NCI-H748 treated with DMSO at 0.1 percent for 48 hours (cell line): ENCODE data around the gene RINT1.
"Not testable (repeated sequence)": the region's sequence is repeated elsewhere in the genome, so short reads cannot be mapped to it uniquely, and the experiment has no call there.

Experiments used
- DNase-seq: peaks from one replicate; lab custom pipeline; 2025; lab: John Stamatoyannopoulos, UW

RINT1 gene

DNA sequence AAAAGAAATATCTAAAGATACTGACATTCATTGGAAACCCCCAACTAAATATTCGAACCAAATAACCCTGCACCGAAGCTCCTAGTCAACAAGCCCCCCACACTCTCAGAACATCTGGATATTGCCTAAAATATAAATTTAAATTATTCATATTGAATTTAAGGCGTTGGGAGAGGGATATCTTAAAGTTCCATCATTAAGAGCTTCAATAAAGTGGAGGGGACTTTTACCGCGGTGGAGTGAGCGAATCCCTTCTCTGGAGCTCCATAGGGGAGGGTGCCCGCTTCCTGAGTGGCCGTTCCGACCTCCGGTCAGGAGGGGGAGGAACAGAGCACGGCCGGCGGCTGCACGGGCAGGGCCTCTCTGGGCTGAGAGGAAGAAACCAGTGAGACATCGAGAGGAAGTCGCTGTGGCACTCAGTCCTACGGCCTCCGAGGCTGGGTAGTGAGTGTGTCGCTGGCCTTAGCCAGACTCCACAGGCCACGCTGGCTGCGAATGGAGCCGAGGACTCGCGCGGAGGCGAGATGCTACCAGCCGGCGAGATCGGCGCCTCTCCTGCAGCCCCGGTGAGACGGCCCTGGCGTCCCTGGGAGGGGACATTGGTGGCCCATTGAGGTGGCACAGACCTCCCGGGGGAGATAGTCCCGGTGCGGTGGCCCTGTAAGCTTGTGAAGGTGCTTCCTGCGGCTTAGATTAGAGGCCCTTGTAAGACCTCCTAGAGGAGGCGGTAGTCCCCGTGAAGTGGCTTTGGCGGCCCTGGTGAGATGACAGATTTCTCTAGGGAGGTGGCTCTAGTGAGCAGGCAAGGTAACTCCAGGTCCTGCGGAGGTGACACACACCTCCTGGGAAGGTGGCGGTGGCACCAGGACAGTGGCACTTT lies at the start of gene RINT1:
Gene RINT1, plus strand, starts transcription at position 410 of the 880 bp plus-strand sequence. Its CDS starts 115 bp downstream, at position 525.
- DNase-seq: peak; percentile 81

DNA sequence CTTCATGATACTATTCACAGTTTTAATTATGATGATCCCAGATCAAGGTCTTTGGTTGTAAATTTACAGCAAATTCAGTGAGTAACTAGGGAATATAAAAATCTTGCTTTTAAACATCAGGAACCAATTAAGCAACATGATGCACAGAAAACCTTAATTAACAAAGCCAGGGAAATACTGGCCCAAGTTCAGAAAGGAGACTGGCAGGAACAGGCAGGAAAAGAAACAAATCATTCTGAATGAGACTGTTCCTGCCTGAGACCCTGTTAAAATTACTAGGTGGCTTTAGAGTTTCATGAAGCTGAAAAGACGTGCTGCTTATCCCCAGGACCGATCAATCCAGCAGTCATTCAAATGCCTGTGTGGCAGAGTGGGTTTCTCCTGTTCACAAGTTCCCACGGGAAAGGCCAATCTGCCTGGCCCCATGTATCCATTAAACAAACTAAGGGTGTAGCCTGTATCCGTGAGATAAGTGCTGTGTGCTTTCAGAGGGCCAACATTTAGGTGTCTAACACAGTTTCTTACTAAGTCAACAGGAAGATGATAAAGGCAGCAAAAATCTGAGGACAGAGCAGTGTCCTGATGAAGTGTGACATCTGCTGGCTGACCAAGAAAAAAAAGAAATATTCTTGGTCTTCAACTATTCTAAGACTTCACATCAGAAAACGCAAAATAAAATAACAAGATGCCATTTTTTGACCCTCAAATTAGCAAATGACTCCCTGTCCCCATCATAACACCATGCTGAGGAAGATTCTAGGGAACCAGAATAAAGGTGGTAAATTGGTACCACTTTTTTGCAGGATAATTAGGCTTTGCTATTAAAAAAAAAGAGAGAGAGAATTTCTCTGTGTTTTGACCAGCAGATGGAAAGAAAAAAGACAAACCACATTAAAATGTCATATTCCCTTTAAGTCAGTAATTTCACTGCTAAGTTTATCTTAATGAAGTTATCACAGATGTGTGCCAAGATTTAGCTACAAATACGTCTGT lies 44.1 kb upstream of the RINT1 start:
- DNase-seq: no peak

DNA sequence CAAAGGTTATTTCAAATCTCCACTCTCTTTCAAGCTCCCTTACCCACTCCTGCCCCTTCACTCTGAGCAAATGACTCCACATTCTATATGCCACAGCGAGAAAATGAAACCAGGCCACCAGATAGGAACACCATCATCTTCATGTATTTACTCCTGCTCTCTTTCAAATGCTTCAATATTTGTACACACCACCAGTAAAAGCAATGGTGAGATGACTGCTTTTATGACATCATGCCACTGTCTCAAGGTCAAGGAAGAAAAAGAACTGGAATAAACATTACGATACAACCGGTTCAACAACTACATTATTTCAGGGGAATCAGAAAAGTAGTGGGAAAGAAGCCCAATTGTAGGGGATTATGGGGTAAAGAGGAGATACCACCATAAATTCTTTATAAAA lies 42.6 kb upstream of the RINT1 start:
- DNase-seq: no peak

DNA sequence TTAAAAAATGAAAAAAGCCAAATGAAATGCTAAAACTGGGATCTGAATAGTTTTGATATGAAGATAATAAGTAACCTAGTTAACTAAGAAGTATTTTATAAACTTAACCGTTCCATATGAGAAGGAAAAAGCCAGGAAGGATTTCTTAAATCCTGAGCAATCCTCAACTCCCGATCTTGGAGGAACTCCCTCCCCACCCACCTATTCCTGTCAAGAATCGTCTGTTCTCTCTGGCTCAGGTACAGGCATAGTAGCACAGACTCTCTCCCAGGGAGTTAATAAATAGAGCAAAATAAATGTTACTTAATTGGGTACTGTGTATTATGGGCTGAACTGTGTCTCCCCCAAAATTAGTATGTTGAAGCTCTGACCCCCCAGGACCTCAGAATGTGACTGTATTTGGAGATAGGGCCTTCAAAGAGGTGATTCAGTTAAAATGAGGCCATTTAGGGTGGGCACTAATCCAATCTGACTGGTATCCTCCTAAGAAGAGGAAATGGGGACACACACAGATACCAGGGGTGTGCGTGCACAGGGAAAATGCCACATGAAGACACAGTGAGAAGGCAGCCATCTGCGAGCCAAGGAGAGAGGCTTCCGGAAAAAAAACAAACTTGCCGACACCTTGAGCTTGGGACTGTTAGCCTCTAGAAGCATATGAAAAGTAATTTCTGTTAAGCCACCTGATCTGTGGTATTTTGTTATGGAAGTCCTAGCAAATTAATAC lies 38.6 kb upstream of the RINT1 start:
- no peak for DNase-seq

DNA sequence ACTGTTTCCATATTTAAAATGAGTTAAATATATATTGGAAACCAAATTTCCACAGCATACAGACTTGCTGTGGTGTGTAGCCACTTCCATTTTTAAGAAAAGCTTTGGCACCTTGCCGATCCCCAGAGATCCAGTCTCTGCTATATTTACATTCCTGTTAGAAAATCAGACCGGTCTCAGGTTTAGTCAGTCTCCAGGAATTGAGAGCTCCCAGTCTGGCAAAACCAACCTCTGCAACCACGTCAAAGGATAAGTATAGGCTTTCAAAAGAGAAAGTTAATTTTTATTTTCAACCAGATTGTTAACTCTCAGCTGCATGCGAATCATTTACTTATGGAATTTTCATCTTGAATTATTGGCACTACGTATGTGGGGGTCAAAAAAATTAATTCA lies 38.1 kb upstream of the RINT1 start:
- DNase-seq: no peak

DNA sequence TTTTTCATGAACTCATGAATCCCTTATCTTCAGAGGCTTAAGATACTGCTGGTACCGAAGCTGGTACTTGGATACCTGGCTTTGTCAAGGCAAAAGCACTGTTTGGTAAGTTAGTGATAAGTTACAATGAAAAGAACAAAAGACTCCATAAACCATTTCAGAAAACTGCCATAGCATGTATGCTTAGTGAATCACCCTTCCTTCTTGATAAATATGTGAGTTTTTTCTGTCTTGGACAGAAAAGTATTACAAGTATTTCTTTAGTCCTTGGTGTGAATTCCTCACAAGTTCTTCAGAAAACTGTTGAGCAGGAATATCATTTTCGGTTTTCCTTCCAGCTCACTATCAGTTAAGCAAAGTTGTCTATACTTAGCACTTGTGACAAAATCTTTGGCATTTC lies 35.5 kb upstream of the RINT1 start:
- no peak for DNase-seq

DNA sequence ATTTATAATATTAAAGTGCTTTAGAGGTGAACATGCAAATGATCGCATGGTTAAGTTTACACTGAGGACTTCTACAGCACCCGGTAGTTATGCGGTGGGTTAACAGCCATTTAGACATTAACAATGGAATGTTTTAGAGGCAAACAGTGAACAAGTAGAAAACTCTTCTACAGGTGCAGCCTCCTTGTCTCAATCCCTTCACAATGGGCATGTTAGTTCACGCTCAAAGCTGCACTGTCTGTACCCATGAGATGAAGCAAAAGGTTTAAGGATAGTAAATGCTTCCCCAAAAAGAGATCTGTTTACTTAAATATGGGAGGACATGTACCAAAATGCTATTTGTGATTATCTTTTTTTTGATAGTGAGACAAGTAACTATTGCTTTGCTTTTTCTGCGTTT lies 35.0 kb upstream of the RINT1 start:
- no peak for DNase-seq

DNA sequence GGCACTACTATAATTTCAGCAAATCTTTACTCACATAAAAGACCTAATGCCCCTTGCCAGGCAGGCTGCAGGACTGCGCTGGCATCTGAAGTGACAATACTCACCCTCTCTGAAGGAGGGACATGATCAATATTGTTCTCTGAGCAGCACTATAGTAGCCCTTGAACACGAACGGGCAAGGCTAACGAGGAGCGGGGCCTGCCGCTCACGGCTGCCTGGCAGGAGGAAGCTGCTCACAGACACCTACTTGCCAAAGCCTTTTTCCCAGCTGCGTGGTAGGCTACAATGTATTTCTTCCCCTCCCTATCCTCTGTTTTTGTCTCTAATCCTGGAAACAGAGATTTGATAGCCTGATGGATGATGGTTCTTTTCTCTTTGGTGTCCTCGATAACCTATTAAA lies 29.8 kb upstream of the RINT1 start:
- DNase-seq: no peak

DNA sequence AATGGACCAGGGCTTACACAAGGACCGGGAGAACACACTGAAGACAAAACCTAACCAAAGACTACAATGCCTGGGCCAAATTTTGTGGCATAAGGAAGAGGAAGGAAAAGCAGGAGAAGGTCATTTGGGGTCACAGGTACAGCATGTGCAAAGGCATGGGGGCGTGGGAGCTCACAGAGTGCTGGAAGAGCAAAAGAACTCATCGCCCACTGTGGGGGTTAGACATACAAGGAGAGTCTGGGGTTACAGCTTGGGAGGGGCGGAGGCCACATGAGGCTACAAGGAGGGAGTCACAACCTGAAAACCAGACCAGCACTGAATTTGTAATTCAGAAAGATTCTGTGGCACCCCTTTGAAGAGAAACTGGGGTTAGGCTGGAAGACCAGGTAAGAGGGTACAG lies 19.6 kb upstream of the RINT1 start:
- no peak for DNase-seq

DNA sequence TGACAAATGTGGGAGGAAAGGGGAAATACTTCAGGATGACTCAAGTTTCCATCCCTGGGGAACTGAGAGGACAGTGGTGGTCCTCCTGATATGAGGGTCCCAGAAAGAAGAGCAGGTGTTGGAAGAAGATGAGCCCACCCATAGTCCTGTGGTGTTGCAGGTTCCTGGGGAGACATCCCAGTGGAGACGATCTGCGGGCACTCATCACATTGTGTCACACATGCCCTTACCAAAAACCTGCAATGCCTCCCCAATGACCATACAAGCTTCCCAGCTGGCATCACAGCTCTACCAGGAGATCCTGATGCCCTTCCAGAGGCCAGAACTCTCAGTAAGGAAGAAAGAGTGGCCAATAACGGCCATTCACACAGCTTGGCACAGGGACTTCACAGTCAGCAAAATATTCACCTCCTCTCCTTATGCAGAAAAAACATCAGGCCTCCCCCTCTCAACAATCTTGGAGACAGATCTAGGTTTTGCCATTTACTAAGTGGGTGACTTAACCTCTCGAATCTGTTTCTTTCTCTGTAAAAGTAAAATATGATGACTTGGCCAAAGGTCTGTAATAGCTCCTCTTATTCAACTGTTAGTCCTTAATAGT lies 19.0 kb upstream of the RINT1 start:
- no peak for DNase-seq

DNA sequence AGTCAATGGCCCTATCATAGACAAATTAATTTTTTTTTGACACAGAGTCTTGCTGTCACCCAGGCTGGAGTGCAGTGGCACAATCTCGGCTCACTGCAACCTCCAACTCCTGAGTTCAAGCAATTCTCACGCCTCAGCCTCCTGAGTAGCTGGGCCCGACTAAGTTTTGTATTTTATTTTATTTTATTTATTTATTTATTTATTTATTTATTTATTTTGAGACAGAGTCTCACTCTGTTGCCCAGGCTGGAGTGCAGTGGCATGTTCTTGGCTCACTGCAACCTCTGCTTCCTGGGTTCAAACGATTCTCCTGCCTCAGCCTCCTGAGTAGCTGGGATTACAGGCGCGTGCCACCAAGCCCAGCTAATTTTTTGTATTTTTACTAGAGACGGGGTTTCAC lies 16.4 kb upstream of the RINT1 start:
- DNase-seq: not testable (repeated sequence)

DNA sequence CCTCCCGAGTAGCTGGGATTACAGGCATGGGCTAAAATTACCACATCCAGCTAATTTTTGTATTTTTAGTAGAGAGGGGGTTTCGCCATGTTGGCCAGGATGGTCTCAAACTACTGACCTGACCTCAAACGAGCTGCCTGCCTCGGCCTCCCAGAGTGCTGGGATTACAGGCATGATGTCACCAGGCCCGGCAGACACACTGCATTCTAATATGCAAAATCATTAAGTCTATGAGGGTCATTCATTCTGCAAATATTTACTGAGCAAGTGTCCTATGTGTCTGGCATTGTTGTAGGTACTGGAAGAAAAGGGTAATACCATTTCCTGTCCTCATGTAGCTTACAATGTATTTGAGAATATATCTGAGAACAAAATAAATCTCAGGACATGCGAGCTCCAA lies 12.6 kb upstream of the RINT1 start:
- no peak for DNase-seq

DNA sequence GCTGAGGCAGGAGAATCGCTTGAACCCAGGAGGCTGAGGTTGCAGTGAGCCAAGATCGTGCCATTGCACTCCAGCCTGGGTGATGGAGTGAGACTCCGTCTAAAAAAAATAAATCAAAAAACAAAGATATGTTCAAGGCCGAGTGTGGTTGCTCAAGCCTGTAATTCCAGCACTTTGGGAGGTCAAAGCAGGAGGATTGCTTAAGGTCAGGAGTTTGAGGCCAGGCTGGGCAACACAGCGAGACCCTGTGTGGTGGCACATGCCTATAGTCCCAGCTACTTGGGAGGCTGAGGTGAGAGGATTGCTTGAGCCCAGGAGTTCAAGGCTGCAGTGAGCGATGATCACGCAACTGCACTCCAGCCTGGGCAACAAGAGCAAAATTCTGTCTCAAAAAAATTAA lies 11.4 kb upstream of the RINT1 start:
- not testable (repeated sequence) for DNase-seq

DNA sequence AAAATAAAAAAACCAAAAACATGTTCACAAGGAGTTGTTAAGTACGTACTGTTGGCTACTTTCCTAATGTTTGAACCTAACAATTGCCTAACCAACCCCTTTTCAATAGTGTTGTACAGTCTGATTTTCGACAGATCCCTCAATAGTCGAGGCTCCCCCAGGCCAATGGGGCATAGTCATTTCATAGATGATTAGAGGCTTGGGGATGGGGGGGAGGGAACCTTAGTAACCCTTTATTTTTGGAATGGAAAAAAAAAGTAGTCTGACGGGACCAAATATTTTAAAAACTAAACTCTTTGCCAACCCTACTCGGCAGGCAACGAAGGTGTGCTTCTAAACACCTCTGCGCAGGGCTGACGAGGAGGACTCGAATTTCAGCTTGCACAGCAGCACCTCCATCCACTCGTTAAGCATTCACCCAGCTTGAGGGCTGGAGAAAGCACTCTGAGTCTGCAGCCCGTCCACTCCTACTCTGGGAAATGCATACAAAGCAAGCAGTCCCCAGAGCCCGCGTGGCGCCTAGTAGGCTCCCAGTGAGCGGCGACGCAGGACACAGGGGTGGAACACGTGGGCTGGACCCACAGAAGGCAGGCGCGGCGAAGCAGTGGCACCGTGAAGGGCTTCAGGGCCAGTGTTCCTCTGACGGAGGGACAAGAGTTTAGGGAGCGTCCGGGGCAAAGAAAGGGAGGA lies 10.8 kb upstream of the RINT1 start:
- DNase-seq: peak; percentile 28

DNA sequence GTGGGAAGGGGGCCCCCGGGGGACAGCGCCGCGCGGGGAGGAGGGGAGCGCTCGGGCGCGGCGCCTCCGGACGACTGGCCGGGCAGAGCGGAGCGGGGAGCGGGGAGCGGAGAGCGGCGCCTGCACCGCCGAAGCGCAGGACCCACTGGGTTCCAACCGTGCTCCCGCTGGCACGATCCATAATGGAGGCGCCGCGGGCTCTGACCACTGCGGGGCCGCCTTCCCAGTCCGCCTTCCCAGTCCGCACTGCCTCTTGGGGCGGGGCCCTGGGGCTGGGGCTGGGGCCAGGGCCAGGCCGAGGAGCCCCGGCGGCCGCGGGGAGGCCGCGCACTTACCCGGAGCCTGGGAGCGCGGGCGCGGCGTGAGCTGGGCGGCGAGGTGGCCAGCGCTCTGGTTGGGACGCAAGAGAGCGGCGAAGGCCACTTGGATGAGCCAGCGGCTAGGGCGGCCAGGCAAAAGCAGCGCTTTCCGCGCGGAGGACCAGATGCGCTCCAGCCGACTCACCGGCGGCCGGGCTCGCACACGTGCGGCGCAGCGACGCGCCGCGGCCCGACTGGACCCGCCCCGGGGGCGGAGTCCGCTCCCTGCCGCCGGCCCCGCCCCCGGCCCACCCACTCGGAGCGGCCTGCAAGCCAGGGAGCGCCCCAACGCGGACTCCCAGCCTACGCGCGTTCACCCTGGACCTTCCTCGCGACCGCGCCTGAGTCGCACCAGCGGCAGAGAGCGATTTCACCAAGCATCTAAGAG lies 10.1 kb upstream of the RINT1 start, which contains the start of gene PUS7:
Gene PUS7, minus strand, starts transcription at position 555 of the 747 bp plus-strand sequence. CDS start 13,759 bp downstream, outside the sequence.
- peak; percentile 75 for DNase-seq

DNA sequence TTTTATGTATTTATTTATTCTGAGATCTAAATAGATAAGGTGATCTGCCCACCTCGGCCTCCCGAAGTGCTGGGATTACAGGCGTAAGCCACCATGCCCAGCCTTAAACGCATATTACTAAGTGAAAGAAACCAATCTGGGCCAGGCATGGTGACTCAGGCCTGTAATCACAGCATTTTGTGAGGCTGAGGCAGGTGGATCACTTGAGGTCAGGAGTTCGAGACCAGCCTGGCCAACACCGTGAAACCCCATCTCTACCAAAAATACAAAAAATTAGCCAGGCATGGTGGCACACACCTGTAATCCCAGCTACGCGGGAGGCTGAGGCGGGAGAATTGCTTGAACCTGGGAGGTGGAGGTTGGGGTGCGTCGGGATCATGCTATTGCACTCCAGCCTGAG lies 7.6 kb upstream of the RINT1 start:
- not testable (repeated sequence) for DNase-seq

DNA sequence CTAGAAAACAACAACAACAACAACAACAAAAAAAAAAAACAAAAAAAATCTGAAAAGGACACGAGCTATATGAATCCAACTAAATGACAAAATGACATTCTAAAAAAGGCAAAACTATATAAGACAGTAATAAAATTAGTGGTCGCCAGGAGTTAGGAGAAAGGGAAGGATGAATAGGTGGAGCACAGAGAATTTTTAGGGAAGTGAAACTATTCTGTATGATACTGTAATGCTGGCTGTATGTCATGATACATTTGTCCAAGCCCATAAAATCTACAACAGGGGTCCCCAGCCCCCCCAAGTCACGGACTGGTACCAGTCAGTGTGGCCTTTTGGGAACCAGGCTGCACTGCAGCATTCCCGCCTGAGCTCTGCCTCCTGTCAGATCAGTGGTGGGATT lies 7.2 kb upstream of the RINT1 start:
- no peak for DNase-seq

DNA sequence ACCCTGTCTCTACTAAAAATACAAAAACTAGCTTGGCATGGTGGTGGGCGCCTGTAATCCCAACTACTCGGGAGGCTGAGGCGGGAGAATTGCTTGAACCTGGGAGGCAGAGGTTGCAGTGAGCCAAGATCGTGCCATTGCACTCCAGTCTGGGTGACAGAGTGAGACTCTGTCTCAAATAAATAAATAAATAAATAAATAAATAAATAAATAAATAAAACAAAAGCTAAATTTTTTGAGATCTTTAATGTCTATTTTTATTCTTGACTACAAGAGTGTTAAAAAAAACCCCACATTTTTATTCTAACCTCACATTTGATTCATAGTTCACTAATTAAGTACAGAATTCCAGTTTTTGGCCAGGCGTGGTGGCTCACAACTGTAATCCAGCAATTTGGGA lies 4.3 kb upstream of the RINT1 start:
- DNase-seq: not testable (repeated sequence)

DNA sequence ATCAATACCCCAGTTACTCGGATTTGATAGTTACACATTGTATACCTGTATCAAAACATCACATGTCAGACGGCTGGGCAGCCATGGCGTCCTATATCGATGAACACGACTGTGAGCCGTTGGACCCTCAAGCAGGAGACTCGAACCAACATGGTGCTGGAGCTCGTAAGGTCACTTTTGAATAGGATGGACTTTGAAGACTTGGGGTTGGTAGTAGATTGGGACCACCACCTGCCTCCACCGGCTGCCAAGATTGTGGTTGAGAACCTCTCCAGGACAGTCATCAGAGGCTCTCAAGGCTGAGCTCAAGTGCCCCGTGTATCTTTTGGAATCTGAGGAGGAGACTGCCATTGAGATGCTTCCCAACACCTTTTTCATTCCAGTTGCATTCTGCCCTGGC lies 1.9 kb upstream of the RINT1 start:
- no peak for DNase-seq

DNA sequence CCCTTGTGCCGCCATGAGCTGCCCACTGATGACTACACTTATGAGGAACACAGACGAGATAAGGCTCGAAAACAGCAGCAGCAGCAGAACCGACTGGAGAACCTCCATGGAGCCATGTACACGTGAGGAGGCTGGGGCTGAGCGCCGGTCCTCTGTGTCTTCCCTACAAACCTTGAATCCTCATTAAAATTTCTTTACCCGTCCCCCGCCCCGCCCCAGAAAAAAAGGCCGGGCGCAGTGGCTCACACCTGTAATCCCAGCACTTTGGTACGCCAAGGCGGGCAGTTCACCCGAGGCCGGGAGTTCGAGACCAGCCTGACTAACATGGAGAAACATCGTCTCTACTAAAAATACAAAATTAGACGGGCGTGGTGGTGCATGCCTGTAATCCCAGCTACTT lies 1.5 kb upstream of the RINT1 start:
- no peak for DNase-seq
